Fibroblast of villous mesenchyme (primary cell): ENCODE results near the gene THAP6. TPM values are rescaled to one million over a fixed set of nuclear protein-coding genes. Genes with fewer than 3 reads are reported as not detected.
"Not testable (repeated sequence)": the region's sequence is repeated elsewhere in the genome, so short reads cannot be mapped to it uniquely, and the experiment has no call there.

Experiments
- DNase-seq: peaks from one replicate; pipeline ENCODE4 v3.0.0-alpha.2; 2010; ENCODE audit warnings: low read depth
- H3K4me3 ChIP-seq: 2 replicates; pipeline ENCODE4 v1.5.1; 2011; ENCODE audit warnings: low read depth, mild to moderate bottlenecking, low read length
- CTCF ChIP-seq: IDR thresholded peaks from 2 replicates; pipeline ENCODE4 v1.5.1; 2012; ENCODE audit warnings: low read depth, mild to moderate bottlenecking, low read length; ENCODE audit not compliant: insufficient read depth
- total RNA-seq: library from RNA; depleted of rRNA; stranded (reverse); fragments of >200 nt; gene quantifications from 2 replicates; pipeline ENCODE4 v1.2.3, GENCODE V29; 2012

THAP6 gene
- total RNA-seq, 1 donor = 18.1 TPM

GRCh38 chr4:75505630-75506029 lies 8.6 kb upstream of the THAP6 start:
- no peak overlapping the region for H3K4me3 ChIP-seq
- TF ChIP-seq CTCF = no peak
- DNase-seq = no peak

- H3K4me3 ChIP-seq, DNase-seq: not testable (repeated sequence)
Observed at GRCh38 chr4:75509592-75509991, 4.7 kb upstream of the THAP6 start.

GRCh38 chr4:75511841-75512240 lies 2.4 kb upstream of the THAP6 start:
- DNase-seq = no peak
- TF ChIP-seq CTCF = no peak
- H3K4me3 ChIP-seq = peak overlapping the region; percentile 97

GRCh38 chr4:75512386-75513211 lies 1.7 kb upstream of the THAP6 start:
- no peak for TF ChIP-seq CTCF
- peak overlapping the region; percentile 97 for H3K4me3 ChIP-seq
- DNase-seq = peak; percentile 81

GRCh38 chr4:75513526-75514130 lies 645 bp upstream of the THAP6 start:
- no peak for TF ChIP-seq CTCF
- DNase-seq = peak; percentile 34
- peak overlapping the region; percentile 97 for H3K4me3 ChIP-seq

GRCh38 chr4:75514949-75515612 lies 808 bp downstream of the THAP6 start:
- peak overlapping the region; percentile 97 for H3K4me3 ChIP-seq
- DNase-seq = no peak
- TF ChIP-seq CTCF = no peak

DNA sequence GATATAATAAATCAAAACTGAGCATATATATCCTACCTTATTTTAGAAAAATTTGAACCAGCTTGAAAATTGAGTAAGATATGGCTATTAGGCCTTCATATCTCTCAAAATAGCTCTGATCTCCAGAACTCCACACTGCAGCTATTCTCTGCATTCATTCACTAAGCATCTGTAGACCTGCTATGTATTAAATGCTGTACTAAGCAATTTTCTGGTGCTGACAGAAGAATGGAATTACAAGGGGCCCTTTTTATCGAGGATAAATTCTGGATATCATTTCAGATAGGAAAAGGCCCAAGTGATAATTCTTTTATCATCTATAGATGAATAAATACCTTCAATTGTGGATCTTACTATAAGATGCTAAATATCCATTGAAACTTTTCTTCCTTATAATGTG lies 1.9 kb downstream of the THAP6 start:
- no peak for DNase-seq
- no peak for TF ChIP-seq CTCF
- H3K4me3 ChIP-seq = no peak overlapping the region

GRCh38 chr4:75519452-75519851 lies 5.2 kb downstream of the THAP6 start:
- H3K4me3 ChIP-seq, DNase-seq: not testable (repeated sequence)
